Activated CD4-positive, alpha-beta memory T cell treated with anti-CD3 and anti-CD28 coated beads, Interleukin-2, amount 10 ng/mL, durations not matched to agents 7 days and 5 days (primary cell): ENCODE measurements around the gene FOXJ1. TPM values are rescaled to one million over a fixed set of nuclear protein-coding genes. Genes with fewer than 3 reads are reported as not detected.

Experiments
- CTCF ChIA-PET: fragments of 350-600 bp; sonication (Branson Sonifier 250); formaldehyde crosslinking; loops from one replicate; lab custom pipeline; 2021; ENCODE audit warnings: antibody characterized with exemption, inconsistent platforms; lab: Charles Lee
- POLR2A ChIA-PET: fragments of 350-600 bp; sonication (Branson Sonifier 250); formaldehyde crosslinking; loops from one replicate; lab custom pipeline; 2021; ENCODE audit warnings: antibody characterized with exemption; lab: Charles Lee
- DNase-seq: peaks from one replicate; pipeline ENCODE4 v3.0.0-alpha.2; 2020
- H3K27ac Mint-ChIP-seq: one replicate; pipeline ENCODE4 v1.8.0; 2021; ENCODE audit warnings: mild to moderate bottlenecking, mixed read lengths
- H3K27me3 Mint-ChIP-seq: one replicate; pipeline ENCODE4 v1.8.0; 2021; ENCODE audit warnings: mixed read lengths
- H3K36me3 Mint-ChIP-seq: one replicate; pipeline ENCODE4 v1.8.0; 2021; ENCODE audit warnings: low read depth, mixed read lengths
- H3K4me1 Mint-ChIP-seq: one replicate; pipeline ENCODE4 v1.8.0; 2021; ENCODE audit warnings: mixed read lengths
- H3K4me3 Mint-ChIP-seq: one replicate; pipeline ENCODE4 v1.8.0; 2021; ENCODE audit warnings: mild to moderate bottlenecking, mixed read lengths
- H3K9me3 Mint-ChIP-seq: one replicate; pipeline ENCODE4 v1.8.0; 2021; ENCODE audit warnings: mixed read lengths
- total RNA-seq, 2 experiments: library from RNA; stranded (reverse); gene quantifications; one replicate each; pipeline ENCODE4 v1.2.3, GENCODE V29; 2021

FOXJ1 gene
- total RNA-seq, 2 experiments from 2014 or later = 0.13 to 0.15 TPM

DNA sequence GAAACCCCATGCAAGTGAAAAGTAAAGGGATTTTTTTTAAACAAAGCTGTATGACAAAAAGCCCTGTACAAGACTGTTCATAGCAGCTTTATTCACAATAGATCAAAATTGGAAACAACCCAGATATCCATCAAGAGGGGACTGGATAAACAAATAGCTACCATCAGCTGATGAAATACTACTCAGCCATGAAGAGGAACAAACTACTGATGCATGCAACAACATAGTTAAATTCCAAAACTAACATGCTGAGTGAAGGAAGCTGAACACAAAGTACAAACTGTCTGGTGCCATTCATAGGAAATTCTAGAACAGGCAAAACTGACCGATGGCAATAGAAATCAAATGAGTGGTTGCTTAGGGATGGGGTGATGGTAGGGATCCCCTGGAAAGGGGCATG is 15.1 kb downstream of the FOXJ1 start:
- Mint-ChIP-seq H3K9me3 (no peaks in the 10 kb centered on the region), H3K27me3 (no peaks in the 10 kb centered on the region), H3K36me3 (no peaks in the 10 kb centered on the region), H3K27ac (no peak overlapping the region), H3K4me3 (no peak overlapping the region), H3K4me1 (peaks cover 22% of the 10 kb centered on the region)
- ChIA-PET POLR2A (interaction anchor here (1.0 to 11.0 kb wide), 7 partner anchors 12 to 154 kb away, joined by 3 to 222 read pairs (median 8); no protein-coding TSS in a partner anchor), CTCF (interaction anchor here (0.8 to 11.6 kb wide), 14 partner anchors 8 to 177 kb away, joined by 3 to 187 read pairs (median 4); partner anchors contain the start of gene FOXJ1)
- DNase-seq = no peak

DNA sequence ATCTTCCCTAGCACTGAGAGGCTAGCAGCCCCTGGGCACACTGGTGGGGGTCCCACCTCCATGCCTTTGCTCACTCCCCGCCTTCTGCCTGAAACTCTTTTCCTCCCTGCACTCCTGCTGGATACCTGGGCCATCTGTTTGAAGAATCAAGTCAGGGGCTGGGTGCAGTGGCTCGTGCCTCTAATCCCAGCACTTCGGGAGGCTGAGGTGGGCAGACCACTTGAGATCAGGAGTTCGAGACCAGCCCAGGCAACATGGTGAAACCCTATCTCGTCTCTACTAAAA is 15.7 kb downstream of the FOXJ1 start:
- Mint-ChIP-seq H3K4me1 (peaks cover 24% of the 10 kb centered on the region), H3K27ac (no peak overlapping the region), H3K27me3 (no peaks in the 10 kb centered on the region), H3K4me3 (no peak overlapping the region), H3K36me3 (no peaks in the 10 kb centered on the region), H3K9me3 (no peaks in the 10 kb centered on the region)
- CTCF ChIA-PET = interaction anchor here (0.7 to 11.6 kb wide), 13 partner anchors 9 to 164 kb away, joined by 3 to 187 read pairs (median 5); partner anchors contain the start of gene FOXJ1
- POLR2A ChIA-PET = interaction anchor here (1.0 to 11.0 kb wide), 5 partner anchors 20 to 155 kb away, joined by 3 to 222 read pairs (median 8); no protein-coding TSS in a partner anchor
- DNase-seq = no peak

DNA sequence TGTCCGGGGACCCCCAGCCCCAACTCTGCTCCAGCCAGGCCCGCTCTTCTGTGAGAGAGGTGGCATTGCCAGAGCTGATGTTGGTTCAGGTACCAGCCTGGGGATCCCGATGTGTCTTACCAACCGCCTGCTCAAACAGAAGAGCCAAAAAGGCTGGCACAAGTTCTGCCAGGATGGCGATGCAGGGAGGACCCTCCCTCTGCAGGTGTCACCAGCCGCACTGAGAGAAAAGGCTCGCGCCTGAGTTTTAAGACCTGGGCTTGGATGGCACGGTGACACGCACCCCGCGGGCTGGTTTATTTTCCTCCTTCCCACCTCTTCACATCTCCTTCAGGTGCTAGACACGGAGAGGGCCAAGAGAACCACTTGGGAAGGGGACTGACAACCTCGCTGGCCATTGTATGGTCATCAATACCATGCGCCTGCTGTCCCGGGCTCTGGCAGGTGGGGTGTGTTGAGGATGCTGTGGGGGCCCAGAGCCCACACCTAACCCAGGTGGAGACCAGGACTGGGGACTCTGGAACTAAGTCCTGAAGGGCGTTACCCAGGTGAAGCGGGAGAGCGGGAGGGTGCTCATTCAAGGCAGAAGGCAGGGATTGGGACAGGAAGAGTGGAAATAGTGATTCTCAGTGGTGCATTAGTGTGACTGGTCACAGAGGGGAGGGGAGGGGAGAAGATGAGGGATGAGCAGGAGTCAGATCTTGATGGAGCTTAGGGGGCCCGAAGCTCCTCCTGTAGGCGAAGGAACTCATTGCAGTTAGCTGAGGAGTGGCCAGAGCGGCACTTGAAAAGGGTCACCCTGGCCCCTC is 16.3 kb downstream of the FOXJ1 start:
- H3K27ac Mint-ChIP-seq = no peak overlapping the region

DNA sequence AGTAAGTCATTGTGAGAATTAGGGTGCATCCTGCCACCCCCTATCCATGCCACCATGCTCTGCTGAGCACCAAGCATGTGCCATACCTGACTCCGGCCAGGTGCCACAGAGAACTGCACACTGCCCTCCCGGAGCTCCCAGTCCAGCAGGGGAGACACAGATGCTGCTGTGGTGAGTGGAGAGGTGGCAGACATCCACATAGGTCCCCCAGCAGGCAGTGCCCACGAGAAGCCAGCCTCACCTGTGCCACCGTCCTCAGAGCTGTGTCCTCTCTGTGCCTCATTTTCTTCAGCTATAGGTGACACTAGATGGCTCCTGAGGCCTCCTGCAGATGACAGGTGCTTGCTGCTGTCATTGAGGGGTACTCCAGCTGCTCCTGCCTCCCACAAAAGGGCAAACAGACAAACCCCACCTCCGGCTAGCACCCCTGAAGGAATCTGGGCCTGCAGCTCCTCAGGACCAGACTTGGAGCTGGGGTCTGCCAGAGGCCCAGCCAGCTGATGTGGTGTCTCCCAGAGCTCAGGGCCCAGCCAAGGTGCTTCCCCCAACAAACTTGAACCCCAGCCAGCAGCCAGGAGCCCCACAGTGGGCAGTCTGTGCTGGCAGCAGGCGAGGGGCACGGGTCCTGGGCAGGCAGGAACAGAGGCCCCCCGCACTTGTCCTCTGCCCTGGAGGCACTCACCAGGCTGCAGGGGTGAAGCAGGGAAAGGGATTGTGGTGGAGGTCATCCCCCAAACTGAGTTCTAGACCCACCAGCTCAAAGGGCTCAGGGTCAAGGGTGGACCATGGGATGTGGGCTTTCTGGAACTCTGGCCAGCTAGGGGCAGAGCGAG is 17.1 kb downstream of the FOXJ1 start:
- Mint-ChIP-seq H3K36me3 (no peaks in the 10 kb centered on the region), H3K9me3 (no peaks in the 10 kb centered on the region), H3K27ac (no peak overlapping the region), H3K4me3 (no peak overlapping the region), H3K27me3 (no peaks in the 10 kb centered on the region), H3K4me1 (peaks cover 24% of the 10 kb centered on the region)
- ChIA-PET CTCF (interaction anchor here (0.6 to 11.6 kb wide), 10 partner anchors 10 to 379 kb away, joined by 3 to 187 read pairs (median 4); no protein-coding TSS in a partner anchor), POLR2A (interaction anchor here (0.7 to 11.0 kb wide), 10 partner anchors 19 to 156 kb away, joined by 3 to 222 read pairs (median 6); partner anchors contain the start of gene EXOC7)
- no peak for DNase-seq

More for the DNA sequence above, 16.3 kb downstream of the FOXJ1 start:
- ChIA-PET CTCF (interaction anchor here (0.7 to 11.6 kb wide), 11 partner anchors 10 to 159 kb away, joined by 3 to 187 read pairs (median 11); partner anchors contain the start of gene FOXJ1), POLR2A (interaction anchor here (0.7 to 11.0 kb wide), 11 partner anchors 19 to 155 kb away, joined by 3 to 222 read pairs (median 7); partner anchors contain the start of gene EXOC7)
- Mint-ChIP-seq H3K9me3 (no peaks in the 10 kb centered on the region), H3K27me3 (no peaks in the 10 kb centered on the region), H3K4me3 (no peak overlapping the region), H3K4me1 (peaks cover 24% of the 10 kb centered on the region), H3K36me3 (no peaks in the 10 kb centered on the region)
- no peak for DNase-seq

DNA sequence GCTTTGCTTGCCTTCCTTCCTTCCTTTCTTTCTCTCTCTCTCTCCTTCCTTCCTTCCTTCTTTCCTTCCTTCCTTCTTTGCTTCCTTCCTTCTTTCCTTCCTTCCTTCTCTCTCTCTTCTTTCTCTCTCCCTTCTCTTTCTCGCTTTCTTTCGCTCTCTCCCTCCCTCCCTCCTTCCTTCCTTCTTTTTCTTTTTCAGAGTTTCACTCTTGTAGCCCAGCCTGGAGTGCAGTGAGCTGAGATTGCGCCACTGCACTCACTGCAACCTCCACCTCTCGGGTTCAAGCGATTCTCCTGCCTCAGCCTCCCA is 17.9 kb downstream of the FOXJ1 start:
- ChIA-PET POLR2A (interaction anchor here (1.0 to 11.0 kb wide), 8 partner anchors 20 to 157 kb away, joined by 3 to 222 read pairs (median 8); partner anchors contain the start of gene EXOC7), CTCF (interaction anchor here (0.6 to 11.6 kb wide), 6 partner anchors 56 to 380 kb away, joined by 3 to 187 read pairs (median 8); no protein-coding TSS in a partner anchor)
- no peak for DNase-seq
- Mint-ChIP-seq H3K9me3 (no peaks in the 10 kb centered on the region), H3K36me3 (no peaks in the 10 kb centered on the region), H3K4me1 (peaks cover 24% of the 10 kb centered on the region), H3K27me3 (no peaks in the 10 kb centered on the region), H3K27ac (no peak overlapping the region), H3K4me3 (no peak overlapping the region)

DNA sequence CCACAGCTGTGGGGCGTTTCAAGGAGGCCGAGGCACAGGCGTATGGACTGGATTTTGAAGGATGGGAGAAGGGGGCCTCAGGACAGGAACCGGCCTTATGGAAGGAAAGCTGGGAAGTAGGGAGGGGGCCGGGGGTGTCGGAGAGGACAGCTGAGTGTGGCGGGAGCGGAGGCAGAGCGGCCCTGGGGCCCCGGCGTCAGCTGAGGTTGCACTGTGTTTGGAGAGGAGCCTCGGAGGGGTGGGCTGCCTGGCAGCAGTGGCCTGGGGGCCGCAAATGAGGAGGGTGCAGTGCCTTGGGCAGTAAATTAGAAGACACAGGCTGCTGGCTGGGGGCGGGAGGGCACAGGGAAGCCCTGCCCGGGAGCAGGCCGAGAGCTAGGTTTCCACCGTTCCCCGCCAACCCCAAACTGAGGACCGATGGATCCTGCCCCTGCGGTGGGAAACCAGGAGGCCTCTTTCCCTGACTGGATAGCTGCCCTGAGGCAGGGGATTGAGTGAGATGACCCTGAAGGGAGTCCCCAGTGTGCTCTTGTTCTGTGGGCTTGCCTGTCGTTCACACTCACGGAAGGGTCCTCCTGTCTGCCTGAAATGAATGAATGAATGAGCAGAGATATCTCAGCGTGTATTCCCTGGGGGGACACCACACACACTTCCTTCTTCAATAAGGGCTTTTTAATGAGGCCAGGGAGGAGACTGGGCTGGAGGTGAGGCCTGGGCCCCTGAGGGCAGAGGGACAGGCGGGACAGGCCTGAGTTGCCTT is 18.4 kb downstream of the FOXJ1 start:
- Mint-ChIP-seq H3K4me3 (no peak overlapping the region), H3K9me3 (no peaks in the 10 kb centered on the region), H3K27ac (peak overlapping the region; percentile 60), H3K27me3 (no peaks in the 10 kb centered on the region), H3K4me1 (peaks cover 24% of the 10 kb centered on the region), H3K36me3 (no peaks in the 10 kb centered on the region)
- CTCF ChIA-PET = interaction anchor here (0.6 to 11.6 kb wide), 9 partner anchors 17 to 381 kb away, joined by 3 to 187 read pairs (median 11); no protein-coding TSS in a partner anchor
- DNase-seq = no peak
- POLR2A ChIA-PET = interaction anchor here (1.3 to 11.0 kb wide), 8 partner anchors 19 to 157 kb away, joined by 4 to 222 read pairs (median 8); partner anchors contain the start of genes EXOC7 and UBALD2

DNA sequence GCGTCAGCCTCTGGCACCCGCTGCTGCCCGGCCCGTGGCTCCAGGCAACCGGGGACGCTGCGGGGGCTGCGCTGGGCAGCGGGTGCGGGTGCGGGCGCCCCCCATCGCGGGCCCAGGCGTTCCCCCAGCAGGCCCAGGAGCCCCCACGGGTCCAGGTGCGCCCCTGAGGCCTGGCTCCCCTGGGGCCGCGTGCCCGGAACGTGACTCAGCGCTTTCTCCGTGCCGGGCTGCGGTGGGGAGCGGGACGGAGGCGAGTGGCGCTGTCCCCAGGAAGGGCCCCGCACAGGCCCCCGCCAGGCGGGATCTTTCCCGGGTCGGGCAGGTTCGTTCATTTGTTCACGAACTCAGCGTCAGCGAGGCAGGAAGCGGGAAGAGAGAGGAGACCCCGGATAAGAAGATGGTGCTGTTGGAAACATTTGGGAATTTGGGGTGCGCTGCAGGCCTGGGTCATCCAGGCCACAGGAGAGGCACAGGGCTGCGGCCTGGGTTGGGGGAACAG is 19.1 kb downstream of the FOXJ1 start:
- no peaks in the 10 kb centered on the region for H3K27me3 Mint-ChIP-seq
- POLR2A ChIA-PET = interaction anchor here (1.0 to 11.0 kb wide), 9 partner anchors 8 to 158 kb away, joined by 3 to 222 read pairs (median 8); partner anchors contain the start of genes EXOC7 and UBALD2
- H3K27ac Mint-ChIP-seq = peak overlapping the region; percentile 60
- CTCF ChIA-PET = interaction anchor here (0.7 to 11.6 kb wide), 21 partner anchors 16 to 236 kb away, joined by 3 to 187 read pairs (median 6); no protein-coding TSS in a partner anchor
- H3K9me3 Mint-ChIP-seq = no peaks in the 10 kb centered on the region
- DNase-seq = no peak
- no peak overlapping the region for H3K4me3 Mint-ChIP-seq
- H3K4me1 Mint-ChIP-seq = peaks cover 20% of the 10 kb centered on the region
- H3K36me3 Mint-ChIP-seq = no peaks in the 10 kb centered on the region

DNA sequence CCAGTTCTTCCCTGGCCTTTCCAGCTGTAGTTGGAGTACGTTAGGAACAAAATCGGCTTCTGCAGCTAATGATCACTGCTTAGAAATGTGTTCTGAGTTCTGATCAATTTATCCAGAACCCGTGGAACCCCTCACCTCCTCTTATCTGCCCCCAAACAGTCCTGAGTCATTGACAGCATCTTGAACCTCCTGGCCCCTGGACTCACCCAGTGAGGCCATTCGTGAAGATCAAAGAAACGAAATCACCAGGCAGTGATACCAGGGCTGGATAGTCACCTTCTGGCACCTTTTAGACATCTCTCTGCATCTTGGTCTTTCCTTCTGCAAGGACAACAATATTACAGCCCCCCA is 20.4 kb downstream of the FOXJ1 start:
- Mint-ChIP-seq H3K4me3 (no peak overlapping the region), H3K36me3 (no peaks in the 10 kb centered on the region), H3K27me3 (no peaks in the 10 kb centered on the region), H3K27ac (no peak overlapping the region), H3K4me1 (peaks cover 13% of the 10 kb centered on the region), H3K9me3 (no peaks in the 10 kb centered on the region)
- ChIA-PET POLR2A (interaction anchor here (1.0 to 11.0 kb wide), 6 partner anchors 9 to 265 kb away, joined by 3 to 222 read pairs (median 6); no protein-coding TSS in a partner anchor), CTCF (interaction anchor here (0.9 to 11.6 kb wide), 20 partner anchors 8 to 233 kb away, joined by 3 to 187 read pairs (median 6); partner anchors contain the start of genes EXOC7 and PRPSAP1)
- DNase-seq = no peak

DNA sequence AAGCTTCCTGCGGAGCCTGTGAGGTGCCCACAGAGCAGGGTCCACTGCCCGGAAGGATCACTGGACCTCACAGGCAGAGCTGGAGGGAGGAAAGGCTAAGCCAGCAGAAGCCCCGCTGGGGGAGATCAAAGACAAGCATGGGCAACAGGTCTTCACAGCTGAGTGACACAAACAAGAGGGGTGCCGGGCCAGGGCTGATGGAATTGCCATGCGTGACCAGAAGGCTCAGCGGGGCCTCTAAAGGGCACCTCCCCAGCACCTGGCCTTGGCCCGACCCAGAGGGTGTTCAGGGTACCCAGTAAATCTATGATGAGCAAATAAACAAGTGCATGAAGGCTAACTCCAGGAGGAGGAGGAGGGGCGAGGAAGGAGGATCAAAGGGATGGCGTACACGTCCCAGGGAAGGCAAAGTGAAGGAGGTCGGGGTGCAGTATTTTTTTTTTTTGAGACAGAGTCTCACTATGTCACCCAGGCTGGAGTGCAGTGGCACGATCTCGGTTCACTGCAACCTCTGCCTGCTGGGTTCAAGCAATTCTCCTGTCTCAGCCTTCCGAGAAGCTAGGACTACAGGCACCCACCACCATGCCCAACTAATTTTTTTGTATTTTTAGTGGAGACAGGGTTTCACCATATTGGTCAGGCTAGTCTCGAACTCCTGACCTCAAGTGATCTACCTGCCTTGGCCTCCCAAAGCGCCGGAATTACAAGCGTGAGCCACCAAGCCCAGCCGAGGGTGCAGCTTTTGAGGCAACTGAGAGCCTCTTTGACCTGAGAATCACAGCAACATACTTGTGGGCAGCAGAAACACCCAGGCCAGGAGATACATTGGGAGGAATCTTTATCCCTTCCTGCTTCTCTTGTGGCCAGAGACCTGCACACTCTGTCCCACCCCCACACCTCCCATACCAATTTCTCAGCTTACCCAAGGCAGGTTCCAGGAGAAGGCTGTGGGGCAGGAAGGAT is 21.4 kb downstream of the FOXJ1 start:
- Mint-ChIP-seq H3K4me1 (peaks cover 13% of the 10 kb centered on the region), H3K9me3 (no peaks in the 10 kb centered on the region), H3K36me3 (no peaks in the 10 kb centered on the region), H3K27ac (no peak overlapping the region), H3K27me3 (no peaks in the 10 kb centered on the region), H3K4me3 (no peak overlapping the region)
- ChIA-PET POLR2A (interaction anchor here (1.0 to 11.0 kb wide), 4 partner anchors 48 to 160 kb away, joined by 3 to 222 read pairs (median 21); no protein-coding TSS in a partner anchor), CTCF (interaction anchor here (1.0 to 11.6 kb wide), 8 partner anchors 16 to 265 kb away, joined by 4 to 187 read pairs (median 8); partner anchors contain the start of genes EXOC7 and SPHK1)
- DNase-seq = no peak

DNA sequence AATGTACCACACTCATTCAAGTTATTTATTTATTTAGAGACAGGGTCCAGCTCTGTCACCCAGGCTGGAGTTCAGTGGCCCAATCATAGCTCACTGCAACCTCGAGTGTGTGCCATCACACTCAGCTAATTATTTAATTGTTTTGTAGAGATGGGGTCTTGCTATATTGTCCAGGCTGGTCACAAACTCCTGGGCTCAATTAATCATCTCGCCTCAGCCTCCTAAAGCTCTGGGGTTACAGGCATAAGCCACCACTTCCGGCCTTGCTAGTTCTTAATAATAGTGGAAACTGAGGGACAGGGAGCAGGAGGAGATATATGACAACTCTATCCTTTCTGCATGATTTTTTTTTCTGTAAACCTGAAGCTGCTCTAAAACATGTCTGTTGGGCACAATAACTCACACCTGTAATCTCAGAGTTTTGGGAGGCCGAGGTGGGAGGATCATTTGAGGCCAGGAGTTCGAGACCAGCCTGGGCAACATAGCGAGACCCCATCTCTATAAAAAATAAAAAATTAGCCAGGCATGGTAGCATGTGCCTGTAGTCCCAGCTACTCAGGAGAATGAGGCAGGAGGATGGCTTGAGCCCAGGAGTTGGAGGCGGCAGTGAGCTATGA is 25.8 kb downstream of the FOXJ1 start:
- Mint-ChIP-seq H3K27me3 (peaks cover 4% of the 10 kb centered on the region), H3K4me1 (no peaks in the 10 kb centered on the region), H3K27ac (no peak overlapping the region), H3K4me3 (no peak overlapping the region), H3K36me3 (no peaks in the 10 kb centered on the region), H3K9me3 (no peaks in the 10 kb centered on the region)
- DNase-seq = no peak
- ChIA-PET POLR2A (interaction anchor here (0.6 kb wide), 1 partner anchor 76 kb away, joined by 3 read pairs; no protein-coding TSS in a partner anchor), CTCF (interaction anchor here (1.2 to 2.4 kb wide), 3 partner anchors 10 to 165 kb away, joined by 3 to 14 read pairs (median 3); partner anchors contain the start of gene EXOC7)
